Hematopoietic multipotent progenitor cell treated with erythropoietin and hydrocortisone succinate and interleukin-3 and kit ligand, for 4 days (in vitro differentiated cells): ENCODE data around the gene WIZ.
"Not testable (repeated sequence)": the region's sequence is repeated elsewhere in the genome, so short reads cannot be mapped to it uniquely, and the experiment has no call there.

Experiments used
- DNase-seq: peaks from one replicate; pipeline ENCODE4 v3.0.0-alpha.2; 2015

Gene WIZ

DNA sequence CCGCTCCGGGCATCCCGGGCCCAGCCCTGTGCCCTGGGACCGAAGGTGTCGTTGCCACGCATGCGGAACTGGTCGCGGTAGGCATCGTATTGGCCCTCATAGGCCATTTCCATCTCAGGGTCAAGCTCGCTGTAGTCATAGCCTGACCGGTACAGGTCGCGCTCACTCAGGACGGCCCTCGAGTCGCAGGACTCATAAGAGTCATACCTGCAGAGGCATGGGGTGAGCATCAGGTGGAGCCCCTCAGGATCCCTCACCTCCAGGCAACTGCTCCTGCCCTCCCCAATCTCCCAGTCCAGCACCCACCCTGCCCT, 48.4 kb downstream of the WIZ start:
- no peak for DNase-seq

DNA sequence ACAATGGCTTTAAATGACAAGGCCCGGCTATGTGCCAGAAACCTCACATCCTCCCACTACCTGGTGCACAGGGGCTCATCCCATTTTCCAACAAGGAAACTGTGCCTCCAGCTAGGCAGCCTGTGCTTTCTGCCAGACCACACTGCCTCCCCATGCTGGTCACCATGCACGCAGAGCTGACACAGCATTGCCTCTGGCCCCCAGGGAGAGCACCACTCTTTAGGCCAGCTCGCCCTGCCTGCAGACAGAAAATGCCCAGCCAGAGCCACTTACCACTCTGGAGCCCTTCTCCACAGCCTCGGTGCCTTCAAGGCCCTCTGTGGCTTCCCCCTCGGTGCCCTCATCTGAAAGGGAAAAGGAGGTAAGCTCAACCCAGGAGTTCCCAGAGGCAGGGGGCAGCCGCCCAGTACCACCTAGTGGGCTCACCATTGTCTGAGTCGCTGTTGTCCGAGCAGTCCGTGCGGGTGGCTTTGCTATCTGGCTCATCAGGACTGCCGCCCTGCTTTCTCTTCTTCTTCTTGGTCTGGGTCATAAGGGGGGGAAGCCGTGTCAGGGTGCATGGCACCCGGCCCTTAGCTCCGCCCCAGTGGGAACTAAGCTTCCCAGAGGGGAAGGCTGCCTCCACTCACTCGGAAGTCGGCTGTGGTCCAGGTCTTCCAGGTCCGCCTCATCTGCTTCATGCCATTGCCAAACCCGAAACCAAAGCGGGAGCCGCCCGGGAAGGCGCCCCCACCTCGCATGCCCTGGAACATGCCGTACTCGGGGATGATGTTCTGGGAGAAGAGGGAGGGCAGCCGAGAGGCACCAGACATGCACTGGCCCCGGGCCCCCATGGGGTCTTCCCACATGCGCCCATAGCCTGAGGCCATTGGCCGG, 49.0 kb downstream of the WIZ start:
- DNase-seq: no peak

DNA sequence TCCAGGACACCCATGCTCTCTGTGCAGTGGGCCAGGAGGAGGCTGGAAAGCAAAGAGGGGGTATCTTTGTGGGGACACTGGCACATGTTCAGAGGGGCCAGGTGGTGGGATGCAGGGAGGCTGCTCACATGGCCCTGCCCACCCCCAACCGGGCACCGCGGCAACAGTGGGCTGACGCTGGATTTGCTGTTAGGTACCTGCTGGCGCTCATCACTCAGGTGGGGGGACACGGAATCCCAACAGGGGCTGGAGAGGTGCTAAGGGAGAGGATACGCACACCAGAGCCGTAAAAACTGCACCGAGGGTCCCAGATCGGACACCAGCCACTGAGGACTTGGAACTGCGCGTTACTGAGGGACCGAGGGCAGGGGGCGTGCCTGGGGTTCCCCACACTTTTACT, 50.1 kb downstream of the WIZ start:
- no peak for DNase-seq

DNA sequence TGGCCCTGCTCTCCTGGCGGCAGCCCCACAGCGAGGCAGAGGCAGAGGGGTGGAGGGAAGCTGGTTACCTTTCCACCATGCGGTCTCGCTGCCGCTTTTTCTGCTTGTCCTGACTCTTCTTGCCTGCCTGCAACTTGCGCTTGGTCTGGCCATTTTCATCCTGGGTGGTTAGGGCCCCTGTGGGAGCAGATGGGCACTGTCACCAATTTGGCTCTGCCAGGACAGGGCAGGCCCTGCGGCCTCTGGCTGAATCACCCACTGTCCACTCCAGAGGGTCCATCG, 50.6 kb downstream of the WIZ start:
- DNase-seq: no peak

DNA sequence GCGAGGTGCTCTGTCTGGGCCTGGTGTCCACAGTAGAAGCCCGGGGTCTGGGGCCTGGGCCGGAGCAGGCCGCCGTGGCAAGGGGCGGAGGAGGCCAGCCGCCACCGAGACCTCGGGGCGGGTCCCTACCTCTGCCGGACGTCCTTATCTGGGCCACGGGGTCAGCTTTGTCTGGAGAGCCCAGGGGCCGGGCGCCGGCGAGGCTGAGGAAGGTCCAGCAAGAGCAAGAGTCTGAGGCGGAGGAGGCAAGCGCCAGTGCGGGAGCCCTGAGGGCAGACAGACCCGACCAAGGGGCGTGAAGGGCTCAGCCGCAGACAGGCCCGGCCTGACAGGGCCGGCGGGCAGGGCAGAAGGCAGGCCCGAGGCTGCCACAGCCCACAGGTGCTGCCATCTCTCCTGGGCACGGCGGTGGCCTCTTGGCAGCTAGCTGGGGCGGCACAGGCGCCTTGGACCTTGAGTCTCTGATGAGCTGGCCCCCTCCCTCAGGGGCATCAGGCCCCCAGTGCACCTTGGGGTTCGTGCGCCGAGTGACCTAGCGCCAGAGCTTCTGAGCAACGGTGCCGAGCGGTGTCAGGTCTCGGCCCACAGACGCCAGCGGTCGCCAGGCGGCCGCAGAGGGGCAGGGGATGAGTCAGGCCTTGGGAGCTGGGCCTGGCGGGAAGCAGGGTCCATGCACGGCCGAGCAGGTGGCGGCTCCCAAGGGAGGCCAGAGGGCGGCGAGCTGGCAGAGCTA, 51.1 kb downstream of the WIZ start:
- DNase-seq: no peak

DNA sequence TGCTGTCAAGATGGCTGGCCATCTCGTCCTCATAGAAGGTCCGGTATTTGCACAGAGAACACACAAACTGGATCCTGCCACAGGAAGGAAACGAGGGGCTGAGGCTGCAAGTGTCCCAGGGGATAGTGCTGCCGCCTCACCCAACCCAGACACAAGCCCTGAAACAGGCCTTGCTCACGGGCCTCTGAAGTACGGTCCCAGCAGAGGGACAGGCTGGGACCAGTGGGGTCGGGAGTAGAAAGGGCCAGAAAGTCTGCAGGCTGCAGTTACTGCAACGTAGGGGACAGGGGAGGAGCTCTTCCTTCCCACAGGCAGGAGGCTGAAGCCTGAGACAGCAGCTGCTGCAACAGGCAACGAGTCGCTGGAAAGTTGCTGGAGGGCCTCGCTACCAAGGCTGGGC, 52.0 kb downstream of the WIZ start:
- DNase-seq: no peak

DNA sequence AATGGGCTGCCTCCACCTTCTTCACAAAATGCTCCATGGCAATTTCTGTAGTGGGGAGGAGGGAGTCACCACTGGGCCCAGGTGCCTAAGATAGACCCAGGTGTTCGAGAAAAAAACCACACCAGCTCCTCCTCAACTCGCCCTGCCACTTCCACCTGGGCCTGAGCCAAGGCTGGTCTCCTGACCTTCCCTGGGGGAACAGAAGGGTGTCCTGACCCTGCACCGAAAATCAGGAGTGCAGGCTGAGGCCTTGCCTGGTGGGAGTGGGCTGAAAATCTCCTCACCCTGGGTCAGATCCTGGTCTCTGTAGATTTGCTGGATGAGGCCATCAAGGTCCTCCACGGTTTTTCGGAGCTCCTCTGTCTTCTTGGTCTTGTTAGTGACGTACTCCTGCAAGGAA, 52.5 kb downstream of the WIZ start:
- no peak for DNase-seq

DNA sequence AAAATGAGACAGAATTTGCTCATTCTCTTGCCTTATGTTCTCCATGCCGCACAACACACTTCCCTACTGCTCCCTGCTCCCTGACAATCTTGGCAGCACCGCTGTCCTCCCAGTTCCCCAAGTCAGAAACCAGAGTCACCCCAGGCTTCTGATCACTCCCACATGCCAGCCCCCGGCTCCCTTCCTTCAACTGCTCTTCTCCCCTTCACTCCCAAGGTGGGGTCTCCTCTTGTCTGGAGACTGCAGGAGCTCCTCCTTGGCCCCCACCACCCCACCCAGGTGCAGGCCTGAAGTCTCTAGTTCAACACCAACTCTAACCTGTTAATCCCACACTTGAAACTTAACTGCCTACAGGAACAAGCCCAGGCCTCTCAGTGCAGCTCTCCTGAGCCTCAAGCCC, 53.3 kb downstream of the WIZ start:
- no peak for DNase-seq

DNA sequence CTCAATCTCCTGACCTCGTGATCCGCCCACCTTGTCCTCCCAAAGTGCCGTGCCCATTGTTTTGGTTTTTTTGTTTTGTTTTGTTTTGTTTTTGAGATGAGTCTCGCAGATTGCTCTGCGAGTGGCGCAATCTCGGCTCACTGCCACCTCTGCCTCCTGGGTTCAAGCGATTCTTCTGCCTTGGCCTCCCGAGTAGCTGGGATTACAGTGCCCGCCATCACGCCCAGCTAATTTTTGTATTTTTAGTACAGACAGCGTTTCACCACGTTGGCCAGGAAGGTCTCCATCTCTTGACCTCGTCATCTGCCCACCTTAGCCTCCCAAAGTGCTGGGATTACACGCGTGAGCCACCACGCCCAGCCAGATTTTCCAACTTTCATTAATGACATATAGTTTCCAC, 54.5 kb downstream of the WIZ start:
- DNase-seq: not testable (repeated sequence)

DNA sequence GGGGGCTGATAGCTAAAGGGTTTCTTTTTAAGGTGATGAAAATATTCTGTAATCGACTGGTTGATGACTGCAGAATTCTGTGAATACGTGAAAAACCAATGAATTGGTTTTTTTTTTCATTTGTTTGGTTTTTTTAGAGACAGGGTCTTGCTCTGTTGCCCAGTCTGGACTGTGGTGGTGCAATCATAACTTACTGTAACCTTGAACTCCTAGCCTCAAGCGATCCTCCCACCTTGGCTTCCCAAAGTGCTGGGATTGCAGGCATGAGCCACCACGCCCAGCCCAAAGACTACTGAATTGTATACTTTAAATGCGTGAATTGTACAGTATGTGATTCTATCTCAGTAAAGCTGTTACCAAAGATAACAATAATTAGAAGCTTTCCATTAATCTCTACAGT, 55.3 kb downstream of the WIZ start:
- no peak for DNase-seq

DNA sequence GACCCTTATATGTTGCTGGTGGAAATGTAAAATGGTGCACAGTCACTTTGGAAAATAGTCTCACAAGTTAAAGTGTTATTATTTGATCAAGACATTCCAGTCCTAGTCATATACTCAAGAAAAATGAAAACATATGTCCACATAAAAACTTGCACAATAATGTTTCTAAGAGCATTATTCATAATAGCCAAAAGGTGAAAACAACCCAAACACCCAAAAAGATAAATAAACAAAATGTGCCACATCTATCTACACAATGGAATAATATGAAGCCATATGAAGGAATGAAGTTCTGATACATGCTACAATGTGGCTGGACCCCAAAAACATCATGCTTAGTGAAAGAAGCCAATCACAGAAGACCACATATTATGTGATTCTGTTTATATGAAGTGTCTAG, 55.8 kb downstream of the WIZ start:
- no peak for DNase-seq

DNA sequence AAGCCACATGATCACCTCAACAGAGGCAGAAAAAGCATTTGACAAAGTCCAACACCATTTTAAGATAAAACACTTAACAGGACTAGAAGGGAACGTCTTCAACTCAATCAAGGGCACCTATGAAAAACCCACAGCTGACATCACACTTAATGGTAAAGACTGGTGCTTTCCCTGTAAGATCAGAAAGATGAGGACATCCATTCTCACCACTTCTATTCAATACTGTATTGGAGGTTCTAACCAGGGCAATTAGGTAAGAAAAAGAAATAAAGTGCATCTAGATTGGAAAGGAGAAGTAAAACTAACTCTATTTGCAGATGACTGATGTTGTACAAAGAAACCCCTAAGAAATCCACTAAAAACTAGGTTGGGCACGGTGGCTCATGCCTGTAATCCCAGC, 58.9 kb downstream of the WIZ start:
- DNase-seq: no peak

DNA sequence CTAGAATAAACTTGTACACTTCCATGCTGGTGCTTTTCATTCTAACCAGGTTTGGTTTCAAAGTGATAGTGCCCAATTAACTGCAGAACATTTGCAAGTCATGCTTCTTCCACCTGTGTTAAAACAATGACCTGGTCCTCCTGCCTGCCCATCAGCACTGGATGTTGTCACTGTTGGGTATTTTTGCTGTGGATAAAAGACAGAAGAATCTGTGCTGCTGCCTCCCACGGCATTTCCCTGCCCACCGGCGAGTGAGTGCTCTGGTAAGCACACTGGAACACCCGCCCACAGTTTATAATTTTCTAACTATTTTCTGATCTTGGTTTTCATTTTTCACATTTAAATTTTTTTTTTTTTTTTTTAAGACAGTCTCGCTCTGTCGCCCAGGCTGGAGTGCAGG, 67.9 kb downstream of the WIZ start:
- no peak for DNase-seq

DNA sequence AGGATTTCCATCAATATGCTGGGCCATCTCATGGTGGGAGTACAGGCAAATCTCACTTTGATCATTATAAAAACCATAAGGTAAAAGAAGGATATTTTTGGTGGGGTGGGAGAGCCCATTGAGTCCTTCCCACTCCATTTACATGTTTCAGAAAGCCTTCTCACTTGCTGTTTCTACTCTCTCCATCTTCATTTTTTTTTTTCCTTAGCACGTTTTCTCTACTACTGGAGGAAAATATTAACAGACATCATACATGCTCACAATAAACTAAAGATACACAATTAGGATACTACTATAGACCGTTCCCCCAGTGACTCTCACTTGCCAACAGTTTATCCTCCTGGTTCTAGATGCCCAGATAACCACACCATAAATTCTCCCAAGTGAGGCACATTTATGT, 68.3 kb downstream of the WIZ start:
- no peak for DNase-seq

DNA sequence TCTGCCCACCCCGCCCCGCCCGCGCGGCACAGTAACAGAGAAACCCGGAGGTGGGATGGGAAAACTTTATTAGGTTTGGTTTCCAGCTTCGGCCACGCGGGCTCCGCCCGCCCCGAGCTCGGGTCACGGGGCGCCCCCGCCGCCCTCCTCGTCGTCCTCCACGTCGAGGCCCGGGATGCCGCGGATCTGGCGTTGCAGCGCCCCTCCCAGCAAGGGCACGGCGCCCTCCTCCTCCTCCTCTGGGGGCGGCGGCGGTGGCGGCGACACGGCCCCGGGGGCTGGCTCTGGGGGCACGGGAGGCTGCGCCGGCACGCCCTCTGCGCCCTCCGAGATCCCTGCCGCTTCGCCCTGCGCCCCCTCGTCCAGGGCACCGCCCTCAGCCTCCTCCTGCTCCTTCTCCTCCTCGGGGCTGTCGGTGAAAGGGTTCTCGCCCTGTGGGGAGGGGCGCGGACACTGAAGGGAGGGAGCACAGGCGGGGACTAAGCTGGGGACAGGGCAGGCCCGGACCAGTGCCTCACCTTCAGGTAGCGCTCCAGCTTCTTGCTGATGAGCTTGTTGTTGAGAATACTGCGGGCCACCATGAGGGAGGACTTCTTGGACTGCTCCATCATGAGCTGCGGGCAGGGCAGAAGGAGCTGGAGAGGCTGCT, 69.6 kb downstream of the WIZ start:
- DNase-seq: peak; percentile 78

DNA sequence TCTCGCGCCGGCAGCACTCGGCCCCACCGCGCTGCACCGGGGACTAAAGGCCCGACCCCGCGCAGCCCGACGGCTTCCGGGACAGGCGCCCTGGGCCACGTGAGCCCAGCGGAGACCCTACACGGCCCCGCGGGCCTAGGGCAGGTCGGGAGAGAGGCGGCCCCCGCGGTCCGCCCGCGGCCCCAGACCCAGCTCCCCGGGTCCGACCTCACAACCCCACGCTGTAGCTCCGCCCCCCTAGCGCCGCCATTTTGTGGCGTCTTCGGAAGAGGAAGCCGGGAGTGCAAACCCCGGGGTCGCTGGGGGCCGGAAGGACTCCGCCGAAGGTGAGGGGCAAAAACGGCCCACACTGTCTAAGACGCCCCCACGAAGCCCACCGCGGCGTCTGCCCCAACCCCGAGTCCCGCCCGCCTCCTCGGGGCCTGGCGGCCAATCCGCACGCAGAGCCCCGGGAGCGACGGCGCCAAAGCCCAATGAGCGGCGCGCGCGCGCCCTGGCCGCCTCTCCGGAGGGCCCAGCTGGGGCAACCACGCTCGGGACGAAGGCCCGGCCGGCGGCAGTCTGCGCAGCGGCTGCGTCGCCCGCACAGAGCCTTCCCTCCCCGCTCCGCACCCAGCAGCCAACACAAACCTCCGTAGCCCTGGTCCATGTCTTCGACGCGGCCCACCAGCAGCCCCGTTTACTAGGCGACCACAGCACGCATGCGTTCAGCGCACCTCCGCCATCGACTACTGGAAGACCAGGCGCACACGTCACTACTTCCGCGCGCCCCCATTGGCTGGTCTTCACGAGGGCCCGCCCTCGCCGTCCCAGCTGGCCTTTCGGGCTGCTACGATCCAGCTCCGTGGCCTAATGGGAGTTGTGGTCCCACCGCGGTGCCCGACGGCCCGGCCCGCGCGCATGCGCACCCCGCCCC, 70.4 kb downstream of the WIZ start, which contains the start of gene AKAP8:
Gene AKAP8, minus strand, starts transcription at position 705 of the 916 bp plus-strand sequence. Its CDS starts 56 bp downstream, at position 649.
- DNase-seq: peak; percentile 99

DNA sequence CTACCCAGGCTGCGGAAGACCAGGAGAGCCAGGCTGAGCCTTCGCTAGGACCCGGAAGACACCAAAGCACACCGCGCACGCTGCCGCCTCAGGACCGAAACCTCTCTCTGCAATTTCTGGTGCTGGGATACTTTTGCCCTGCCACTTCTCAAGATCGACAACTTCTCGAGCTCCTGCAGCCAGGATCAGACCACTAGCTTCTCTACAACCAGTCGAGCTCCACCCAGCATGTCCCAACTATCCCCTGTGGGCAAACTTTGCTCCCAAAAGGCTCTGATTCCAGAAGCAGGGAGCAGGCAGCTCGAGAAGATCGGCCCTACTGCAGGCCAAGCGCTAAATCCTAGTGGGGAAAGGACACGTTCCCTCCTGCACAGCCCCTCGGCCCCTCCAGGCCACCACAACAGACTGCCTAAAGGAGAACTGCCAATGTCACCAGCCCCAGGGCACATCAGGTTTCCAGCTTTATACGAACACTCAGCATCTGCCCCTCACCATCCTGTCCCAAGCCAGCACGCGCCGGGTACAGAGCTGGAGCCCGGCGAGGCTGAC, 71.1 kb downstream of the WIZ start:
- DNase-seq: peak; percentile 81

DNA sequence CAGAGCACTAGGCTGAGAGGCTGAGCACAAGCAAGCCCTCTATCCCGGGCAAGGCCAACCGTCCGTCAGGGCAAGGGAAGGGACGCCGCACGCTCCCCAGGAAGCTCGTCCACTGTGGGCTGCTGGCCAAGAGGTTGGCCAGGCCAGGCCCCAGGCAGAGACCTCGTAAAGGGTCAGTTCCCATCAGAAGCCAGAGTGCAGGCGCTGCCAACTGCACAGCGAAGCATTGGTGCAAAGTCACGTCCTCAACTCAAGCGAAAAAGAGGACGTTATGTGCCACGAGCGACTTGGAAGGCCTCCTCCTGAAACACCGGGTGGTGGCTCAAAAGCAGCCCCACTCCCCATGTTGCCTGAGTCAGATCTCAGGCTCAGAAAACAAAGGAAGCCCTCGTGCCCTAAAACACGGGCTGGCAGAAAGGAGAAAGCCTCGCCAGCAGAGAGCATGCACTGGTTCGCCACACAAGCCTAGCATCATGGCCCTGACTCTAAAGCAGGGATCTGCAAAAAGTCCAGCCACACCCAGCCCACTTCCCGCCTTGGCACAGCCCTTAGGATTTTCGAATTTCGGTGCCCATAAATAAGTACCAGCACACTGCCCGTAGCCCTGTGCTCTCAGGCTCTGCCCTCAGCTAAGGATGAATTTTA, 74.8 kb downstream of the WIZ start:
- no peak for DNase-seq

DNA sequence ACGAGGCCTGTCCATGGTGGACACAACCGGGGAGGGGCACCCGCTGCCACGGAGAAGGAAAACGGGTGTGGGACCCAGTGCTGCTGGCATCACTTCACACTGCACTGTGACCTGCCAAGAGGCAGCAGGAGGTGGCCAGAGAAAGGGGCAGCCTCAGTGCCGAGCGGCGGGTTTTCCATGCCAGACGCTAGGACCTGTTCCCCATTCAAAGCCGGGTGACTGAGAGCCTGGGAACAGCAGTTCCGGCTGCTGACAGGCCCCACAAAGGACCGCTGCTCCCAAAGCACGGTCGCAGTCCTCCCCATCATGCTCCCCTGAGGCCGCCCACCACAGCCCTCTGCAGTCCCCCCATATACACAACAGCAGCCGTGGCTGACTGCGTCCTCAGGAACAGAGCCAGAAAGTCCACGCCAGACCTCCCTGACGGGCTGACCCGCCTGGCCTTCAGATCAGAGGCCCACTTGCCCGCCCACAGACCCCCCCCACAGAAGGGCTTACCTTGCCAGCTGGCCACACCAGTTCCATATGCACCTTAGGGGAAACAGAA, 75.6 kb downstream of the WIZ start:
- DNase-seq: no peak

DNA sequence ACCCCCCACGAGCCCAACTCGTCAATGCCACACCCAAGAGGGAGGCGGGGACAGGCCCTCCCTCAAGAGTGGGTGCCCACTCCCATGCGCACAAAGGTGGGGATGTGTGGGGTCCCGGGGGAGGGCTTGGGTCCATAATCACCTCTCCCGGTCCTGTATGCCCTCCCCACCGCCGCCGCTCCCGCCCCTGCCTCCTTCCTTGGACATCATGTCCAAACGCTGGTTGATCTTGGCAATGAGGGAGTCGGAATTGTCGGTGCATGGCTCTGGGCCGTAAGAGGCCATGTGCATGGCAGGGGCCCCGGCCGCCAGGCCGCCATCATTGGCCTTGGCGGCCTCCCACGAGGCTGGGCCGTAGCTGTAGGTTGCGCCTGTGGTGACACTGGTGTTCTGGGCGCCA, 76.1 kb downstream of the WIZ start:
- no peak for DNase-seq

DNA sequence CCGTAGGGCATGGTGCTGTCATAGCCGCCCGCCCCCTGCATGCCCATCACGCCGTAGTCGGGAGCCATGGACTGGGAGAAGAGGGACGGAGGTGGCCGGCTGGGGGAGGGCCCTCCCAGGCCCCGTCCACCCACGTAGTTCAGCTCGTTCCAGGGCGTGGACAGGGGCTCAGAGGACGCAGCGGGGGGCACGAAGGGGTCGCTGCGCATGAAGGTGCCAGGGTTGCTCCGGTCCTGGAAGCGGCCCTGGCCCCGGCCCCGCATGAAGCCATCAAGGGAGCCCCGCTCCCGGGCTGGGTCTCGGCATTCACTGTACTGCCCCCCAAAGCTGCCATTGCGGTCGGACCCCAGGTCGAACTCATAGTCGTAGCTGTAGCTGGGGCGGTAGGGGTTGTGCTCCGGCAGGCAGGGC, 76.9 kb downstream of the WIZ start:
- no peak for DNase-seq

DNA sequence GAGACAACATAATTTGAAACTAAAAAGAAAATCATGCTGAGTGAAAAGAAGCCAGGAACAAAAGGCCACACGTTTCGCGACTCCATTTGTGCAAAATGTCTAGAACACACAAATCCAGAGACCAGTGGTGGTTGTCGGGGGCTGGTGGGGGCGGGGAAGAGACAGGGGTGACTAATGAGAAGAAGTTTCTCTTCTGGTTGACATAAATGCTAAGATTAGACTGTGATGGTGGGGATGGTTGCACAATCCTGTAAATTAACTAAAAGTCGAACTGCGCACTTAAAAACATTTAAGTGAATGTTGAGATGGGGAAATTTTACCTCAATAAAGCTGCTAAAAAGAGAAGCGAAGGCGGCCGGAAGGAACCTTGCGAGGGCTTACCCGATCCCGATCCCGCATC, 77.3 kb downstream of the WIZ start:
- no peak for DNase-seq
